GM21526 (cell line): ENCODE data around the gene ZNRF1.

Experiments used
- ATAC-seq: cut with Tn5 transposase; IDR thresholded peaks from one replicate; pipeline ENCODE4 v1.9.1; 2021; ENCODE audit warnings: moderate library complexity; ENCODE audit not compliant: unreplicated experiment, low FRiP score

ZNRF1 gene

GRCh38 chr16:75130150-75130771 lies 131.4 kb downstream of the ZNRF1 start:
- ATAC-seq, result no peak

GRCh38 chr16:75131081-75131480 lies 132.3 kb downstream of the ZNRF1 start:
- ATAC-seq, result no peak

- ATAC-seq, result no peak
Observed at GRCh38 chr16:75138233-75138632, 139.4 kb downstream of the ZNRF1 start.

GRCh38 chr16:75138636-75139035 lies 139.8 kb downstream of the ZNRF1 start:
- ATAC-seq, result no peak

GRCh38 chr16:75139498-75139897 lies 140.7 kb downstream of the ZNRF1 start:
- no peak for ATAC-seq

- no peak for ATAC-seq
Observed at GRCh38 chr16:75143941-75144340, 145.1 kb downstream of the ZNRF1 start.

GRCh38 chr16:75147968-75148310 lies 149.1 kb downstream of the ZNRF1 start:
- no peak for ATAC-seq

- ATAC-seq, result peak; percentile 87
Observed at GRCh38 chr16:75148311-75149195, 149.7 kb downstream of the ZNRF1 start, which contains the start of gene ZFP1. ZFP1 (plus strand) TSS chr16:75148524; CDS start chr16:75152952, 4,428 bp downstream.

GRCh38 chr16:75151798-75152197 lies 153.0 kb downstream of the ZNRF1 start:
- ATAC-seq, result no peak

- ATAC-seq, result no peak
Observed at GRCh38 chr16:75152635-75153034, 153.8 kb downstream of the ZNRF1 start.

- no peak for ATAC-seq
Observed at GRCh38 chr16:75160386-75160785, 161.6 kb downstream of the ZNRF1 start.
